ENCODE data around the gene VPS37C. TPM values are rescaled to one million over a fixed set of nuclear protein-coding genes. Genes with fewer than 3 reads are reported as not detected.

The VPS37C gene
- total and polyA plus RNA-seq, 9 of the 15 experiments (the other 6 are each of a cell fraction or from before 2014, with no cell fraction given): 0.62 to 29.8 (median 11.5) TPM

GRCh38 chr11:61151545-61152252, 9.5 kb downstream of the VPS37C start:
- intact Hi-C loops (cut with micrococcal nuclease) (no loop called here), in situ Hi-C loops (cut with MboI) (no loop called here)
- peak; percentile 74 for ATAC-seq
- Histone ChIP-seq H3K4me2 (ENCODE audit: insufficient read depth, low read length) (peak overlapping the region; percentile 42; the same call in 1 of the 2 replicates), H3K36me3 (ENCODE audit: control insufficient read depth, insufficient read depth, low read length) (peaks cover 12% of the 10 kb centered on the region; the same call in 2 of the 3 replicates), H3K79me2 (ENCODE audit: control insufficient read depth, insufficient read depth, low read length) (peaks cover 95% of the 10 kb centered on the region), H2AFZ (ENCODE audit: low read depth, low read length) (no peak overlapping the region), H3K27me3 (ENCODE audit: control insufficient read depth in 2 of 2, insufficient read depth in 2 of 2, low read length in 2 of 2) (no peaks in the 10 kb centered on the region), H3K9me1 (ENCODE audit: control insufficient read depth, insufficient read depth, low read length) (peaks cover 10% of the 10 kb centered on the region), H3K4me3 (no peak overlapping the region), H3K9me3 (replicated peaks; ENCODE audit: control insufficient read depth, insufficient read depth, low read depth, low read length) (peaks cover 3% of the 10 kb centered on the region; the same call in 1 of the 2 replicates), H3K4me1 (replicated peaks in 1 of 2; ENCODE audit: control insufficient read depth in 2 of 2, insufficient read depth in 2 of 2, low read length in 2 of 2) (peaks cover 42 to 52% of the 10 kb centered on the region in 2 experiments), H4K20me1 (replicated peaks; ENCODE audit: control insufficient read depth, insufficient read depth, low read length) (peaks cover 30% of the 10 kb centered on the region), H3K9ac (ENCODE audit: insufficient read depth in 1 of 2, low read depth in 2 of 2, low read length in 2 of 2) (peak overlapping the region in 1 of 2 experiments; percentile 18; a peak in 1 of 4 replicates), H3K27ac (ENCODE audit: extremely low read depth, low read depth, low read length) (peak overlapping the region; percentile 58; the same call in 2 of the 3 replicates)
- peak; percentile 90 for FAIRE-seq
- ChIA-PET CTCF (ENCODE audit: low intra/inter-chr PET ratio) (no interaction called here), POLR2A (interaction anchor here (0.6 to 2.8 kb wide), 5 partner anchors 12 to 185 kb away, joined by 3 to 13 read pairs (median 3); no protein-coding TSS in a partner anchor)
- WGBS (ENCODE audit: insufficient coverage, low coverage, missing lambda C conversion rate): 6% methylated on average over 12 of the region's 12 CpGs
- DNase-seq (ENCODE audit: extremely low read depth in 1 of 4, low spot score in 3 of 4): peak in 3 of 4 experiments; percentile 27 to 81 (median 67)
- BruUV-seq (replicated peaks): no TSS peak
- TF ChIP-seq ZNF639 (CRISPR knock-in tag; conservative IDR thresholded peaks at IDR 0.05 in 1 of 2, IDR thresholded peaks at IDR 0.05 in 1 of 2) (0 out of 4 replicates have a peak, but pooled peaks of 1 of the 2 experiments have one; percentile 27), ZNF239 (CRISPR knock-in tag; IDR thresholded peaks at IDR 0.05) (no peak), STAT5B (CRISPR knock-in tag; IDR thresholded peaks at IDR 0.05) (no peak), ZNF316 (IDR thresholded peaks at IDR 0.05) (no peak), CBX5 (IDR thresholded peaks at IDR 0.05; ENCODE audit: borderline replicate concordance, low read depth) (no peak), CBX2 (IDR thresholded peaks at IDR 0.05; ENCODE audit: insufficient read depth, low read length, poor library complexity, severe bottlenecking) (no peak), ZNF76 (CRISPR knock-in tag; IDR thresholded peaks at IDR 0.05; ENCODE audit: borderline replicate concordance) (no peak), RBBP5 (IDR thresholded peaks at IDR 0.05; ENCODE audit: borderline replicate concordance, insufficient read depth, low read length, poor library complexity, severe bottlenecking) (no peak), SMARCB1 (IDR thresholded peaks at IDR 0.05; ENCODE audit: insufficient read length, low read depth) (no peak), SMAD2 (IDR thresholded peaks at IDR 0.05; ENCODE audit: low read depth, low read length) (no peak), MAFF (IDR thresholded peaks at IDR 0.05; ENCODE audit: low read length) (no peak), IFI16 (CRISPR knock-in tag; IDR thresholded peaks at IDR 0.05) (no peak), AFF1 (IDR thresholded peaks at IDR 0.05; ENCODE audit: low read depth in 1 of 2, partially characterized antibody in 2 of 2) (no peak), ZNF232 (CRISPR knock-in tag; IDR thresholded peaks at IDR 0.05) (no peak)
